Aortic smooth muscle cell (primary cell): ENCODE measurements around the gene CASP2. TPM values are rescaled to one million over a fixed set of nuclear protein-coding genes. Genes with fewer than 3 reads are reported as not detected.

Experiments
- total RNA-seq: library from RNA; depleted of rRNA; stranded (reverse); fragments of >200 nt; gene quantifications from 2 replicates; pipeline ENCODE4 v1.2.3, GENCODE V29; 2014

The CASP2 gene
- 15.3 and 15.6 TPM in 2 replicates for total RNA-seq

GRCh38 chr7:143287935-143288826, at the start of gene CASP2:
Gene CASP2 (plus strand): TSS chr7:143288351. CDS start chr7:143288456, 105 bp downstream.

GRCh38 chr7:143263266-143264195, 24.6 kb upstream of the CASP2 start, which contains the start of gene GSTK1:
Gene GSTK1 (plus strand): TSS chr7:143263441. CDS start chr7:143263514, 73 bp downstream.

GRCh38 chr7:143284591-143285469, 3.3 kb upstream of the CASP2 start, which contains the start of gene TMEM139:
Gene TMEM139 (plus strand): TSS chr7:143284958. CDS start chr7:143285958, 1,000 bp downstream.

GRCh38 chr7:143315776-143316175, 27.6 kb downstream of the CASP2 start, which contains the start of gene CLCN1:
Gene CLCN1 (plus strand): TSS chr7:143316111. CDS start chr7:143316213, 102 bp downstream.

Other genes starting within 250 kb of the CASP2 start
- gene OR6V1, start 236.0 kb upstream of the CASP2 start, total RNA-seq = not detected in 2 replicates
- gene PIP, start 156.3 kb upstream of the CASP2 start, total RNA-seq = not detected in 2 replicates
- gene TAS2R39, start 104.9 kb upstream of the CASP2 start, total RNA-seq = not detected in 2 replicates
- not detected in 2 replicates for gene TAS2R40, start 66.3 kb upstream of the CASP2 start, total RNA-seq
- 83.1 and 87.4 TPM in 2 replicates for gene GSTK1, start 24.9 kb upstream of the CASP2 start, total RNA-seq
- not detected in 2 replicates for gene TMEM139, start 3.4 kb upstream of the CASP2 start, total RNA-seq
- gene CLCN1, start 27.8 kb downstream of the CASP2 start, total RNA-seq = not detected in 2 replicates
- gene FAM131B, start 74.4 kb downstream of the CASP2 start, total RNA-seq = 1.6 and 2.0 TPM in 2 replicates
- 17.2 and 41.5 TPM in 2 replicates for gene ZYX, start 93.0 kb downstream of the CASP2 start, total RNA-seq
- not detected in 2 replicates for gene EPHA1, start 120.5 kb downstream of the CASP2 start, total RNA-seq
- not detected in 2 replicates for gene TAS2R60, start 155.1 kb downstream of the CASP2 start, total RNA-seq
- gene TAS2R41, start 189.5 kb downstream of the CASP2 start, total RNA-seq = not detected in 2 replicates